HL-60 (cell line): ENCODE data around the gene PRKCI.

ENCODE experiments used
- DNase-seq, 2 experiments: peaks; one replicate each; pipeline ENCODE4 v3.0.0-alpha.2; 2010 to 2020; ENCODE audit warnings: low read depth in 1 of 2, low spot score in 1 of 2
- H3K27ac ChIP-seq: fragments of 250-450 bp; sonication (Bioruptor Pico); replicated peaks from 2 replicates; pipeline ENCODE4 v1.5.1; 2020; ENCODE audit warnings: mild to moderate bottlenecking, moderate library complexity
- H3K27me3 ChIP-seq: fragments of 250-450 bp; sonication (Bioruptor Pico); 2 replicates; pipeline ENCODE4 v1.5.1; 2021; ENCODE audit warnings: mild to moderate bottlenecking, moderate library complexity; ENCODE audit not compliant: insufficient read depth, poor library complexity, severe bottlenecking
- H3K4me3 ChIP-seq: replicated peaks from 2 replicates; pipeline ENCODE4 v1.5.1; 2011; ENCODE audit warnings: mild to moderate bottlenecking, control low read depth, low read length; ENCODE audit not compliant: insufficient read depth
- CTCF ChIP-seq: IDR thresholded peaks from one replicate; pipeline ENCODE4 v1.5.1; 2011; ENCODE audit warnings: low read length, control low read depth, inconsistent platforms; ENCODE audit not compliant: insufficient read depth
- GABPA ChIP-seq: IDR thresholded peaks from 2 replicates; pipeline ENCODE4 v1.6.1; 2012; ENCODE audit warnings: low read depth
- POLR2AphosphoS5 ChIP-seq: IDR thresholded peaks from 2 replicates; pipeline ENCODE4 v1.6.1; 2012; ENCODE audit warnings: low read depth
- SPI1 ChIP-seq: IDR thresholded peaks from 2 replicates; pipeline ENCODE4 v1.6.1; 2012; ENCODE audit warnings: low read depth, mild to moderate bottlenecking, borderline replicate concordance
- TF ChIP-seq, protein P1 (sequence below): IDR thresholded peaks from 2 replicates; pipeline ENCODE4 v1.6.1; 2012; ENCODE audit warnings: low read depth; ENCODE audit not compliant: insufficient replicate concordance

Gene PRKCI

DNA sequence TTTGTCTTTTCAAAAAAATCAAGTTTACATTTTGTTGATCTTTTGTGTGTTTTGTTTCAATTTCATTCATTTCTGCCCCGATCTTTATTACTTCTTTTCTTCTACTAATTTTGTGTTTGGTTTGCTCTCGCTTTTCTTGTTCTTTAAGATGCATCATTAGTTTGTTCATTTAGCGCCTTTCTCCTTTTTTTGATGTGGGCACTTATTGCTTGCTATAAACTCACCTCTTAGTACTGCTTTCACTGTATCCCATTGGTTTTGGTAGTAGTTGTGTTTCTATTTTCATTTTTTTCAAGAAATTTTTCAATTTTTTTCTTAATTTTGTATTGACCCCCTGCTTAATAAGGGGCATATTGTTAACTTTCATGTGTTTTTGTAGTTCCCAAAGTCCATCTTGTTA lies 34.4 kb downstream of the PRKCI start:
- no peak for TF ChIP-seq GABPA
- TF ChIP-seq CTCF: no peak
- no peak for TF ChIP-seq SPI1
- TF ChIP-seq POLR2AphosphoS5: no peak
- TF ChIP-seq, protein P1, sequence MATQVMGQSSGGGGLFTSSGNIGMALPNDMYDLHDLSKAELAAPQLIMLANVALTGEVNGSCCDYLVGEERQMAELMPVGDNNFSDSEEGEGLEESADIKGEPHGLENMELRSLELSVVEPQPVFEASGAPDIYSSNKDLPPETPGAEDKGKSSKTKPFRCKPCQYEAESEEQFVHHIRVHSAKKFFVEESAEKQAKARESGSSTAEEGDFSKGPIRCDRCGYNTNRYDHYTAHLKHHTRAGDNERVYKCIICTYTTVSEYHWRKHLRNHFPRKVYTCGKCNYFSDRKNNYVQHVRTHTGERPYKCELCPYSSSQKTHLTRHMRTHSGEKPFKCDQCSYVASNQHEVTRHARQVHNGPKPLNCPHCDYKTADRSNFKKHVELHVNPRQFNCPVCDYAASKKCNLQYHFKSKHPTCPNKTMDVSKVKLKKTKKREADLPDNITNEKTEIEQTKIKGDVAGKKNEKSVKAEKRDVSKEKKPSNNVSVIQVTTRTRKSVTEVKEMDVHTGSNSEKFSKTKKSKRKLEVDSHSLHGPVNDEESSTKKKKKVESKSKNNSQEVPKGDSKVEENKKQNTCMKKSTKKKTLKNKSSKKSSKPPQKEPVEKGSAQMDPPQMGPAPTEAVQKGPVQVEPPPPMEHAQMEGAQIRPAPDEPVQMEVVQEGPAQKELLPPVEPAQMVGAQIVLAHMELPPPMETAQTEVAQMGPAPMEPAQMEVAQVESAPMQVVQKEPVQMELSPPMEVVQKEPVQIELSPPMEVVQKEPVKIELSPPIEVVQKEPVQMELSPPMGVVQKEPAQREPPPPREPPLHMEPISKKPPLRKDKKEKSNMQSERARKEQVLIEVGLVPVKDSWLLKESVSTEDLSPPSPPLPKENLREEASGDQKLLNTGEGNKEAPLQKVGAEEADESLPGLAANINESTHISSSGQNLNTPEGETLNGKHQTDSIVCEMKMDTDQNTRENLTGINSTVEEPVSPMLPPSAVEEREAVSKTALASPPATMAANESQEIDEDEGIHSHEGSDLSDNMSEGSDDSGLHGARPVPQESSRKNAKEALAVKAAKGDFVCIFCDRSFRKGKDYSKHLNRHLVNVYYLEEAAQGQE: no peak
- Histone ChIP-seq H3K4me3 (no peak overlapping the region), H3K27me3 (no peaks in the 10 kb centered on the region), H3K27ac (no peak overlapping the region)
- no peak for DNase-seq

GRCh38 chr3:170257145-170257544 lies 34.9 kb downstream of the PRKCI start:
- DNase-seq: no peak
- TF ChIP-seq POLR2AphosphoS5 (no peak), CTCF (no peak), SPI1 (no peak), GABPA (no peak)
- TF ChIP-seq, protein P1: no peak
- Histone ChIP-seq H3K4me3 (no peak overlapping the region), H3K27ac (no peak overlapping the region), H3K27me3 (no peaks in the 10 kb centered on the region)

GRCh38 chr3:170258105-170258487 lies 35.9 kb downstream of the PRKCI start:
- no peak overlapping the region for H3K4me3 ChIP-seq
- H3K27me3 ChIP-seq: no peaks in the 10 kb centered on the region
- no peak overlapping the region for H3K27ac ChIP-seq
- TF ChIP-seq GABPA: no peak
- no peak for TF ChIP-seq SPI1
- TF ChIP-seq CTCF: no peak
- TF ChIP-seq POLR2AphosphoS5: no peak
- TF ChIP-seq, protein P1: no peak
- DNase-seq: no peak
